Stimulated activated CD8-positive, alpha-beta memory T cell treated with anti-CD3 and anti-CD28 coated beads, Interleukin-12 subunit alpha, Interleukin-12 subunit beta, amount 100 ng/mL, for 24 hours (primary cell): Measurements from ENCODE around the gene BCAT1.
"Not testable (repeated sequence)": the region's sequence is repeated elsewhere in the genome, so short reads cannot be mapped to it uniquely, and the experiment has no call there.

ENCODE experiments used
- DNase-seq: peaks from one replicate; pipeline ENCODE4 v3.0.0-alpha.2; 2020; ENCODE audit errors: extremely low read depth

Gene BCAT1

DNA sequence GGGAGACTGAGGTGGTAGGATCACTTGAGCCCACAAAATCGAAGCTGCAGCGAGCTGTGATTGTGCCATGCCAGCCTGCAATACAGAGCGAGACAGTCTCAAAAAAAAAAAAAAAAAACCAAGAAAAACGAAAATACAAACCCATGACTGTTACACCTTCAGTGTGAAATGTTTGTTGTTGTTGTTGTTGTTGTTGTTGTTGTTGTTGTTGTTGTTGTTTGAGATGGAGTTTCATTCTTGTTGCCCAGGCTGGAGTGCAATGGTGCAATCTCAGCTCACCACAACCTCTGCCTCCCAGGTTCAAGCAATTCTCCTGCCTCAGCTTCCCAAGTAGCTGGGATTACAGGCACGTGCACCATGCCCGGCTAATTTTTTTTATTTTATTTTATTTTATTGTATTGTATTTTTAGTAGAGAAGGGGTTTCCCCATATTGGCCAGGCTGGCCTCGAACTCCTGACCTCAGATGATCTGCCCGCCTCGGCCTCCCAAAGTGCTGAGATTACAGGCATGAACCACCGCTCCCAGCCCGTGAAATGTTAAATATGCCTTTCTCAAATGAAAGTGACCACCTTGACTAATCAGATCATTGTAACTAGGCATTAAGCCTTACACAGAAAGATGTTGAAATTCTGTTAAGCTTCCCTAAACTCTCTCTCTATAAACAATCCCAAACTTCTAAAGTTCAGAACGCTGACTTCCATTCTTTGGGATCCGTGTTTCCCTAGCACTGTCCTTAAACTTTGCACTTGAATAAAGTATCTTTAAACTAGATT lies 20.2 kb downstream of the BCAT1 start:
- DNase-seq, result not testable (repeated sequence)

DNA sequence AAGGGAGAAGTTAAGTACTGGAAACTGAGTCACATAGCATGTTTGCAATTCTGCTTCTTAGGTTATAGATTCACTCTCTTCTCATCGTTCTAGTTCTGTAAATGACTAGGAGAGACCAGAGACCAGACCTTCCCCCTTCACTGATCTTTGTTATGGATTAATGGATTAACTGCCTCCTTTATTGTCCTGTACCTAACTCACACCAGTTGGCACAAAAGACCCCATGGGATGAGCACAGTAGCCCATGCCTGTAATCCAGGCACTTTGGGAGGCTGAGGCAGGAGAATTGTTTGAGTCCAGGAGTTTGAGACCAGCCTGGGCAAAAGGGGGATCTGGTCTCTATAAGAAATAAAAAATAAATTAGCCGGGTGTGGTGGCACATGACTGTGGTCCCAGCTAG lies 20.8 kb downstream of the BCAT1 start:
- no peak for DNase-seq

DNA sequence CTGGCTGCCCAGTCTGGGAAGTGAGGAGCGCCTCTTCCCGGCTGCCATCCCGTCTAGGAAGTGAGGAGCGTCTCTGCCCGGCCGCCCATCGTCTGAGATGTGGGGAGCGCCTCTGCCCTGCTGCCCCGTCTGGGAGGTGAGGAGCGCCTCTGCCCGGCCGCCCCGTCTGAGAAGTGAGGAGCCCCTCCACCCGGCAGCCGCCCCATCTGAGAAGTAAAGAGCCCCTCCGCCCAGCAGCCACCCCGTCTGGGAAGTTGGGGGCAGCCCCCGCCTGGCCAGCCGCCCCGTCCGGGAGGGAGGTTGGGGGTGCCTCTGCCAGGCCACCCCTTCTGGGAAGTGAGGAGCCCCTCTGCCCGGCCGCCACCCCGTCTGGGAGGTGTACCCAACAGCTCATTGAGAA lies 22.8 kb downstream of the BCAT1 start:
- not testable (repeated sequence) for DNase-seq

DNA sequence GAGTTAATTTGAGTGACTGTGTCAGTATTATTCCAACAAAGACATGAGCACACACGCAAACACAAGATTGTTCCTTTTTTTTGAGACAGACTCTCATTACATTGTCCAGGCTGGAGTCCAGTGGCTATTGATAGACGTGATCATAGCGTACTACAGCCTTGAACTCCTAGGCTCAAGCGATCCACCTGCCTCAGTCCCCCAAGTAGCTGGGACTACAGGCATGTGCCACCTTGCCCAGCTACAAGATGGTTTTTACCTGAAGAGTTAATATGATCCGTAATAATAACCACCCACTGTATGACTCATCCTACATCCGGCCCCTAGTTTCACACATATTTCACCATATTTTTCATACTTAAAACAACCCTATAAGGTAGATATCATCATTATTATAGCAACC lies 26.8 kb downstream of the BCAT1 start:
- DNase-seq, result no peak

DNA sequence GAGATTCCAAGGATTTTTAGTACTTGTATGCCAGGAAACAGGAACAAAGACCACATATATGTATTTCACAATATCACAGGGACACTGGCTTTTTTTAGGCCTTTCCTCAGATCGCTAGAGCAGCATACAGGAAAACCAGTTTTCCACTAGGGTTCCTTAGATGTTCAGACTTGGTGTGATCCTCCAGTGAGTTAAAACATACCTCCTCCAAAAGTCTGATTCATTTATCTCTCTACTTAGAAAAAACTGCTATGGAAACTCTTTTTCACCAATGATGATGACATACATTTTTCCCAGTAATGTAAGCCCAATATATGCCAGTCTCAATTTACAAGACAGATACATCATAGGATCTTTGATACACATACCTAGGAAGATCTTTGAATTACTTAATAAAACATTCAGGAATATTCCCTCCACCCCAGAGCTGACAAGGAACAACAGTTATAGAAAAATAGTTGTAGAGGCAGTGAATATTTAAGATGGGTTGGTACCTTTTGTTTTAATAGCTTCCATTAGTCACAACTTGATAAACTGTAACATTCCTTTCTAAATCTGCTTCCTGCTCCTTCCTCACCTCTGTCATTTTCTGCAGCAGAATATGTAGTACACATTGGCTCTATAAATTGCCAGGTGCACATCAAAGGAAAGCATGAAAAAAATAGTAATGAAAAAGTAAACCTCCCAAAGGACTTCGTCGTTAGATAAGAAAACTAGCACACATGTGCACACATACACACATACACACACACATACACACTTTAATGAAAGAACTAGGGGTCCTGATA lies 27.5 kb downstream of the BCAT1 start:
- no peak for DNase-seq

DNA sequence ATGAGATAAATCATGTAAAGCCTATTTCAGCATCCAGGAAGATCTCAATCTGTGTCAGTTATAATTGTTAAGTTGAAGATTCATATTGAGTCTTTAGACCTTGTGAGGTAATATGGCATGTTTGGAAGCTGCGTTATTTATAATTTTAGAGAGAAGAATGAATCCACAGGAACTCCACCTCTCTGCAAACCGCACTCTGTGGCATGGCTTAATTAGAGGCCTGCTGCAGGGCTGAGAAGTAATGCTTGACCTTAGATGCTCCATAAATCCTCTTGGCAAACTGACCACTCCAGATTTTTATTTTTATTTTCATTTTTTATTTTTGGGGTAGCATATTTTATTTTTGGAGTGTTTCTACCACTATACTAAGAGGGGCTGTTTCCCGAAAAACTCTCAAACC lies 28.8 kb downstream of the BCAT1 start:
- no peak for DNase-seq

DNA sequence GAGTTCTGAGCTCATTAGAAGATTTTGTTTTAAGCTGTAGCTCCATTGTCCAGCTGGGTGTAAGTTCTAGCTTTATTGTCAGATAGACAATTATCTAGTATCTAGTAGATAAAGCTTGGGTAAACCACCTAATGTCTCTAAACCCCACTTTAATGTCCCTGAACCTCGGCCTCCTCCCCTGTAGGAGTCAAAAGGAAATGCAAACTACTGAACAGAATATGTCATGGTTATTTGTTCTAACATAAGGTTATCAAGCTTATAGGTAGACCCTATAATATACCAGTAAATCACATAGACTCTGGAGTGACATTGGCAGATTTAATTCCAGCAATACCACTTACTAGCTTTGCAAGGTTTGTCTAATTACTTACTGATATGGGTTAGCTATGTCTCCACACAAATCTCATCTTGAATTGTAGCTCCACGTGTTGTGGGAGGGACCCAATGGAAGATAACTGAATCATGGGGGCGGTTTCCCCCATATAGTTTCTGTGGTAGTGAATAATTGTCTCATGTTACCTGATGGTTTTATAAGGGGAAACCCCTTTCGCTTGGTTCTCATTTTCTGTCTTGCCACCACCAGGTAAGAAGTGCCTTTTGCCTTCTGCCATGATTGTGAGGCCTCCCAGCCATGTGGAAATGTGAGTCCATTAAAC lies 29.4 kb downstream of the BCAT1 start:
- no peak for DNase-seq

DNA sequence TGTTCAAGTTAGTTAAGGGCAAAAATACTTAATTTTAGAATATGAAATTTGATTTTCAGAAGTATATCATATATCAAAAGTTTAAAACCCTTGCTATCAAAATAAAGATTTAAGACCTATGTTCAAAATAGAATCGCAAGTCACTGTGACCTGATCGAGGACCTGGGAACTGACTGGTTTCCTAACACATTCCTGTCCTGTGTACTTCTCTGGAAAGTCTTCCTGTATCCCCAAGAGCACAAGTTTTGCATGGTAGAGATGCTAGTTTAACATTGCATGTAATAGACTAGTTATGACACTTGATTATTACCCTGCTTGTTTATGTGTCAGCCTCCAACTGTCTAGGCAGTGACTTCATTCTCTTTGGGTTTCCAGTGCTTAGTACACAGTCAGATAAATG lies 30.3 kb downstream of the BCAT1 start:
- DNase-seq, result no peak

DNA sequence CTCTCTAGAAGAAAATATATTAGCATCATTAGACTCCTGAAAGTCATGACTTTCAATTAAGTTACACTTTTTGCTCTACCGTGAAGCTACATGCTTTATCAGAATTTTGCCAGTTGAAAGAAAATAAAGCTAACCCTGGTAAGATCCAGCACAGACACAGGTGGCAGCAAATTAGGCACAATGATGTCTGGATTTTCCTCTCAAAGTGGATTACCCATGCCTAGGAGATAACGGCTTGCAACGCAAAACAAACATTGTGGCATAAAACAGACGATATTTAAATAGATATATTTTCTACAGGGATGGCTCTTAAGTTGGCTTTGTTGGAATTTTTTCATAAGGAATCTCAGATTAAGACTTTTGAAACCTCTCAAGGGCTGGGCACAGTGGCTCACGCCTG lies 33.4 kb downstream of the BCAT1 start:
- no peak for DNase-seq

DNA sequence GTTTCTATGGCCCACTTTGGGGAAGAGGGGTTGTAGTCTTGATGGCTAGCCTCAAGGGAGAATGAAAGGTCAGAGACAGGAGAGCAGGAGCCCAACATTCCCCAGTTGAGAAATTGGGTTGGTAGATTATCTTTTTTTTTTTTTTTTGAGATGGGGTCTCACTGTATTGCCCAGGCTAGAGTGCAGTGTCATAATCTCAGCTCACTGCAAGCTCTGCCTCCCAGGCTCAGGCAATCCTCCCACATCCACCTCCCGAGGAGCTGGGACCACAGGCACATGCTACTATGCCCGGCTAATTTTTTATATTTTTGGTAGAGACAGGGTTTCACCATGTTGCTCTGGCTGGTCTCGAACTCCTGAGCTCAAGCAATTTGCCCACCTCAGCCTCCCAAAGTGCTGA lies 34.9 kb downstream of the BCAT1 start:
- DNase-seq, result no peak

DNA sequence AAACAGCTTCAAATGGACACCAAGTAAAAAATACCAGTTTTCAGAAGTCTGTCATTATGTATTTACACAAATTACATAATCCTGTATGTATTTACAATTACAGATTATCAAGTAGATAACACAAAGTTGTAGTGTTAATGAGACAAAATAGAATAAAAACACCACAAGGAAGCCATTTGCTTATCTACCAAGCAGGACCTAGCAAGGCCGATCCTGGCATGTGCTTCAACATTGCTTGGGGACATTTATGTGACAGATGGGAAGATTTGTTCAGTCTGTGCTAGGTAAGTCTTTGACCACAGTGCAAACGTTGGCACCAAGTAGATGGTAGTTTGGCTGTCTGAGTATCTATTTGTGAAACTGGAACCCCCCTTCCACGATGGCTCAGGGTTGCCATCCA lies 35.8 kb downstream of the BCAT1 start:
- no peak for DNase-seq

DNA sequence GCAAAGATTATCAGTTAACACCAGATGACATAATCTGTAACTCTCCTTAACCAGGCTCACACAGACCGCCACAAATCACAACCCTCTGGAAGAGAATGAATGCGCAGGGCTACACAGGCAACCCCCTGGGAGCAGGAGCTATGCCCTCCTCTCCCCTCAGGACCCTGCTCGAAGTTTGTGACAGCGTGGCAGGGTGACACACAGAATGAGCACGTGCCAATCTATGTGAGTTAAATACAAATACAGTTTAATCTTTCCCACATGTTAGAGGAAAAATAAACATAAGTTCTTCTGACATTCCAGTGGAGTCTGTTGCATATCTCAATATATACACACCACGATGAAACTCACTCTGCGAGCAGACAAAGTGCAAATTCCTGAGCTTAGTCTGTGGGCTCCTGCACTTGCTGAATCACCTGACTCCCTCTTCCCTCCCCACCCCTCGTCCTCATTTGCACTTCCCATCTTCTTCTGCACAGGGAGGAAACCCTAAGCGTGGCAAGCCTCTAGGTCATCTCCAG lies 37.6 kb downstream of the BCAT1 start:
- no peak for DNase-seq

DNA sequence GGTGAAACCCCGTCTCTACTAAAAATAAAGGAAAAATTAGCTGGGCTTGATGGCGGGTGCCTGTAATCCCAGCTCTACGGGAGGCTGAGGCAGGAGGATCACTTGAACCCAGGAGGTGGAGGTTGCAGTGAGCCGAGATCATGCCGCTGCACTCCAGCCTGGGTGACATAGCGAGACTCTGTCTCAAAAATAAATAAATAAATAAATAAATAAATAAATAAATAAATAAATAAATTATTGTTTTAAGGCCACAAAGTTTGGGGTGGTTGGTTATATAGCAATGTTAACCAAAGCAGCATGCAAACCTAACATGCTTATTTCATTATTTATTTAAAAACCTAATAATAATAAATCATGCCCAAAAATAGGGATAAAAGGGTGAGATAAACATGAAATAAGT lies 38.7 kb downstream of the BCAT1 start:
- not testable (repeated sequence) for DNase-seq

DNA sequence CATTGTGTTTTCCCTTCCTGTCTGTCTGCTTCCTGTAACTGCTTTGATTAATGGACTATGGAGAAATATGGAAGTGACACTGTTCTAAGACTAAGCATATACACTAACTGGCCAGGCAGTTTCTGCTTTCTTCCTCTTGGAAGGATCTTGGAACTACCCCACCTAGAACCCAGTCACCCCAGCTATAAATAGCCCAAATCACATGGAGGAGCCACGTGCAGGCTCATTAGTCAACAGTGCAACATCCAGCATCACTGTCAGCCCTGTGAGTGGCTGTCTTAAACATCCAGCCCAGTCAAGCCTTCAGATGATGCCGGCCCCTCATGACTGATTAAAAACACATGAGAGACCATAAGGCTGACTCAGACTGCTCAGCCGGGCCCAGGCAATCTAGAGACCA lies 39.2 kb downstream of the BCAT1 start:
- no peak for DNase-seq

DNA sequence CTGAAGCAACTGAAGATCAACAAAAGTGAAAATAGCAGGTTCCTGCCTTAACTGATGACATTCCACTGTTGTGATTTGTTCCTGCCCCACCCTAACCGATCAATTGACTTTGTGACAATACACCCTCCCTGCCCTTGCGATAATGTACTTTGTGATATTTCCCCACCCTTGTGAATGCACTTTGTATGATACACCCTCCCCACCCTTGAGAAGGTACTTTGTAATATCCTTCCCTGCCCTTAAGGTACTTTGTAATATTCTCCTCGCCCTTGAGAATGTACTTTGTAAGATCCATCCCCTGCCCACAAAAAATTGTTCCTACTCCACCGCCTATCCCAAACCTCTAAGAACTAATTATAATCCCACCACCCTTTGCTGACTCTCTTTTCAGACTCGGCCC lies 41.4 kb downstream of the BCAT1 start:
- DNase-seq, result no peak

DNA sequence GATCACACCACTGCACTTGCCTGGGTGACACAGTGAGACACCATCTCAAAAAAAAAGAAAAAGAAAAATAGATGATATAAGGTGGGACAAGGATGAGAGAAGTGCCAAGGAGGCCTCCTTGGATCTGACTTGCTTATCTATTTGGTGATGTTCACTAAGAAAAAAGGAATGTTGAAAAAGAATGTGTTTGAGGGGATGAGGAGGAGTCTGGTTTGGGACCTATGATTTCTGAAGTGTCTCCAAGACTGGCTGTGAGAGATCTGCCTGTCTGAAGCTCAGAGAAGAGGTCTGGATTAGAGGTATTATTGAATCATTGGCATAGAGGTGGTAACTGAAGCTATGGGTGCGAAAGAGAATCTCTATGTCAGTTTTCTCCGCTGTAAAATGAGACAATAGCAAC lies 42.8 kb downstream of the BCAT1 start:
- no peak for DNase-seq

DNA sequence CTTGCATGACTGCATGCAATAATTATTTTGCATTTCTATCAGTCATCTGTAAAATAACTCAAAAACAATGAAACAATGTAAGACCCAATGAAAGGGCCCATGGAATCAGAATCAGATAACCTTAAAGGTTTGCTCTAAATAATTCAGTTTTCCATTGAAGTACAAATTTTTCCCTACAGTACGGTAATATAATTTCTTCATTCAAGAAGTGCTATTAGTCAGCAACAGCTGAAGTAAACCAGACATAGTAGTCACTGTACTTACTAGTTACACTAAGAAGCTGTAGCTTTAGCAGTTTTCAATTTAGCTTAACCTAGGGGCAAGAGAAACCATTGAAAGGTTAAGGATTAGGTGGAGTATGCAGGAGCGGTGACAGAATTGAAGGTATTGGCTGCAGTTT lies 43.5 kb downstream of the BCAT1 start:
- DNase-seq, result no peak

DNA sequence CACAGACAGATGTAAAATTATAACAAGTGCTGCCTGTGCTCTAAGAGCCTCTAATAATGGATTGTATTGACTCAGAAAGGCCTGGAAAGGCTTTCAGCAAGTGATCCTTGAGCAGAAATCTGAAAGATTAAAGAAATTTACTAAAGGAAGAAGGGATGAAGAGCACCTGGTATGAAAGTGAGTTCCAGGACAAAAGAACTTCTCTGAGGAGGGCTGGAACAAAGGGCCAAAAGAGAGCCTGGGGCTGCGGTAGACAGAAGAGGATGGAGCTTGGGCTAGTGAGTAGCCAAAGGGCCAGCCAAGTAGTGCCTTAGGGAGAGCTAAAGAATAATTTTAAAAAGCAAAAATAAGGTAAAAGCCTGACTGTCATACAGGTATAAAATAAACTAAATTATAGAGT lies 44.0 kb downstream of the BCAT1 start:
- no peak for DNase-seq

DNA sequence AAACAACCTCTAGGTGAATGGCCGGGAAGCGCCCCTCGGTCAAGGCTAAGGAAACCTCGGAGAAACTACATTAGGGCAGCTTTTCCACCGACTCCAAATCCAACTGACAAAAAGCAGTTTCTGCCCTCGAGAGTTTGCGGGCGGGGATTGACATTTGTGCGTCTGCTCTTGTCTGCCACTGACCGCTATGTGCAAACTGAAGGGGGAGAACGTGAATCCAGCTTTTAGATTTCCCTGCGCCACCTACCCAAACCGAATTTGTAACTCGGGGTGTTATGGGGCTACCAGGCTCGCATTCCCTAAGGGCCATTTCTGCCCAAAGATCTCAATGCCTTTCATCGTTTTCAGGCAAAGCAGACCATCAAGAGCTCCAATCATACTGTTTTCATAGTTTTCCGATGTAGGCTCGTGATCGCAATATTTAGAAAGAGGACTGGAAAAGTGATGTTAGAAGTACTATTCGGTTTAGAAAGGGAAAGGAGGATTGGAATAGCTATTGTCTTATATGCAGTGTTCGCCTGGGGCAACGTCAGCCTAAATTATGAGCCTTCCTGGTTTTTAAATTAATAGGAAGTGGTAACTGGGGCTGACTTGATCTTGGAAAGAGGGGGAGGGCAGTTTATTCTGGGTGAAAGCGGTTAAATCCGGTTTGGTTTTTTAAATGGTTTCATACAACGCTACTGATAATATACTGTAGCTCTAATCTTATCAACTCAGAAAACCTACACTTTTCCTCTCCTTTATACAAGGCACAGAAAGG lies 45.4 kb downstream of the BCAT1 start:
- no peak for DNase-seq

DNA sequence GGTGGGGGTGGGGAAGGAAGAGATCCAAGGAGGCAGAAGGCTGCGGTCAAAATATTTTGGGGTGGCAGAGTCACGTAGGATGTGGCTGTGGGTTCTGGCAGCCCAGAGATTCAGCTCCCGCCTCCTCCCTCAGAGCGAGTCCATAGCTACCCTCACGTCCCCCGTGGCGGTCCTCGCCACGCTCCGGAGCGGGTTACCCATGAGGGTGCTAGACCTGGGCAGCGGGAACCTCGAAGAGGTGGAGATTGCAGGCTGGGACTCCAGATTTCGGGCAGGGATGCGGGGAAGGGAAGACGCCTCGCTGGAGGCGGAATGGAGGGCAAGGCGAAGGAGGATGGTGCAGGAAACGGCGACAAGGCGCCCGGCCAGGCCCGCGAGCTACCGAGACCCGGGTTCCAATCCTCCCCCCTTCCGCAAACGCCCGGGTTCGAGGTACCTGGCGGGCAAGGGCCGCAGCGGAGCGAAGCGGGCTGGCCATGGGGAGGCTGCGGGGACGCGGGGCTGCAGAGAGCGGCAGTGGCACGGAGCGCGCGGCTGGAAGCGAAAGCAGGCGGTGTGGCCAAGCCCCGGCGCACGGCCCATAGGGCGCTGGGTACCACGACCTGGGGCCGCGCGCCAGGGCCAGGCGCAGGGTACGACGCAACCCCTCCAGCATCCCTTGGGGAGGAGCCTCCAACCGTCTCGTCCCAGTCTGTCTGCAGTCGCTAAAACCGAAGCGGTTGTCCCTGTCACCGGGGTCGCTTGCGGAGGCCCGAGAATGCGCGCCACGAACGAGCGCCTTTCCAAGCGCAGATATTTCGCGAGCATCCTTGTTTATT lies 46.2 kb downstream of the BCAT1 start:
- no peak for DNase-seq
